HG02943 (cell line): Measurements from ENCODE around the gene RRBP1.

Experiments used
- ATAC-seq: cut with Tn5 transposase; IDR thresholded peaks from one replicate; pipeline ENCODE4 v1.9.1; 2021; ENCODE audit warnings: mild to moderate bottlenecking, low read depth, moderate library complexity; ENCODE audit not compliant: unreplicated experiment

The RRBP1 gene

GRCh38 chr20:17651129-17651759 lies 30.8 kb downstream of the RRBP1 start:
- ATAC-seq = no peak

DNA sequence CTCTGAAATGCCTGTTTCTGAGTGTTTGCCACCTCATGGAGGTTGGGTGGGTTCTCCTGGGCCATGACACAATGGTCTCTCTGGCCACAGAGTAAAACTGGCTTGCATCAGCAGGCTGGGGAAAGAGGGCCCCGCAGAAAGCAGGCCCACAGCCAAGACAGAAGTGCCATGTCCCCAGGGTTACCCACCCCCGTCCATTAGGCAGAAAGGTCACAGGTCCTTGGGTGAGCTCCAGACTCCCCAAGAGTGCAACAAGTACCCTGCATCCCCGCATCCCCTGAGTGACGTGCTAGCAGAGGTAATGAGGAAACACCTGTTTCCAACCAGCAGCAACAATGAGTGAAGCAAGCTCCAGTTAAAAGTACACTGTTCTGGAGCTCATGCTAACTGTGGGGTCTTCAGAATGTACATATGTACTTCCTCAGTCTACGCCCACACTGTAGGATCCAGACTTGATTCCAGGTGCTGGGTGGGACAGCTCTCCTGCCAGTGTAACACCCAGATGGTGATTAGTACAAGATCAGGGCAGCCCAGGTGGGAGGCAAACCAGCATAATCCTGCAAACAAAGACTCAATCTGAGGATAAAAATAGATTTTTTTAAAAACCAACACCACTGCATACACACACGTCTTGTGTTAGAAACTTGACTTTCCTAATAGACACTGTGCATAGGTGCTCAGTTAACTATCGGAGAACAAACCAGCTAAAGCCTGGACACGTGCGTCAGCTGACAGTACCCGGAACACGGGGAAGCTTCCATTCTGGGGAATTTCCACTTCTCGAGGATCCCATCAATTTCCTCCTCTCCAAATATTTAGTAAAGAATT lies 31.5 kb downstream of the RRBP1 start:
- ATAC-seq = no peak

DNA sequence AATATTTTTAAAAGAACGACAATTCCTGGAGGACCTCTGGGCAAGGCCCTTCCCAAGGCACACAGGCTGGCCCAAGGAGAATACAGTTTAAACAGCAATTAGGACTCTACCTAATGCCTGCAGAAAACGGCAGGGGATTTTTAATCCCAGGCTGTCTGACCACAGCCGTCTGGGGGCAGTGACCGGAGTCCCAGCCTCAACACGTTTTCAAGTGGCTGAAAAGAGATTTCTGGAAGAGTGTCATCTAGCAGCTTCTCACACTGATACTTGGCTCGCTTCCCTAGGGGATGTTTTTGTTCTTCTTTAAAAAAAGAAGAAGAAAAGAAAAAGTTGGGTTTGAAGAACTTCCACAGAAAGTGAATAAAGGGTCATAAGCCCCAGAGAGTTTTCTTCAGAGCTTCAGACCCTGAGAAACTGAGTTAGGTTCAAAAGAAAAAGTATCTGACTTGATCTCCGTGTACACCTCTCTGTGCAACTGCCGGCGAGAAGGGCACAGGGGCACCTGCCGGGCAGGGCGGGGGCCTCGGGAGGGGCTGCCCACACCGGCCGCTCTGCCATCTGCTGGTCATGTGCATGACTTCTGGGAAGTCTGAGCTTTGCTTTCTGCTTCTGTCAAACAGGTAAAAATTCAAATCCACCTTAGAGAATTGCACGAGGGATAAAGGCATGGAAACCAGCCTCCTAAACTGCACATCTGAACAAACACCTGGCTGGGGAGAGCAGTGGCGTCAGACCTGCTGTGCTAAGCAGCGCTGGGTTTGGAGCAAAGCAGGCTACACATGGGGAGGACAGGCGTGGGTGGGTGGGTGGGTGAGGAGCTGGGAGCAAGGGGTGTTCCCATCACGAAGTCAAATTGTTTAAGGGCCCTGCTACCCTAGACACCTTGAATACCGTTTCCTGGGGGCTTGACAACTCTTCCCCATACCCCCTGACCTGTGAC lies 33.0 kb downstream of the RRBP1 start:
- ATAC-seq = no peak

GRCh38 chr20:17648315-17648646 lies 33.8 kb downstream of the RRBP1 start:
- ATAC-seq = no peak

- no peak for ATAC-seq
These were observed 34.4 kb downstream of the RRBP1 start for GRCh38 chr20:17647391-17648314.

DNA sequence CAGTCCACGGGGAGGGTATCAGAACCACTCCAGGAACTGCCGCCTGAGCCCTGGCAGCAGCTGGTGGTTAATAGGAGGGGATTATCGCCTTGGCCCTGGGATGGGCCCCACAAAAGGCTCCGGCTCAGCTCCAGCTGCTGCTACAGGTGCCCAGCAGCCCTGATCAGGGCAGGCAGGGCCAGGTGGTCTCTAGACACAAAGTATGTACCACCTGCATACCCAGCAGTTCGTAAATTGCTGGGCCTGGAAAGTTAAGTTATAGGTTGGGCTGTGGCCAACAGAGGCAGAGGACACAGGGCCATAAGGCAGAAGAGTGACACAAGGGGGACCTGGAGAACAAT lies 35.1 kb downstream of the RRBP1 start:
- no peak for ATAC-seq

GRCh38 chr20:17646209-17646960 lies 35.7 kb downstream of the RRBP1 start:
- no peak for ATAC-seq

- ATAC-seq = no peak
These were observed 36.4 kb downstream of the RRBP1 start for GRCh38 chr20:17645546-17646208.

- no peak for ATAC-seq
These were observed 37.0 kb downstream of the RRBP1 start for GRCh38 chr20:17645010-17645409.

DNA sequence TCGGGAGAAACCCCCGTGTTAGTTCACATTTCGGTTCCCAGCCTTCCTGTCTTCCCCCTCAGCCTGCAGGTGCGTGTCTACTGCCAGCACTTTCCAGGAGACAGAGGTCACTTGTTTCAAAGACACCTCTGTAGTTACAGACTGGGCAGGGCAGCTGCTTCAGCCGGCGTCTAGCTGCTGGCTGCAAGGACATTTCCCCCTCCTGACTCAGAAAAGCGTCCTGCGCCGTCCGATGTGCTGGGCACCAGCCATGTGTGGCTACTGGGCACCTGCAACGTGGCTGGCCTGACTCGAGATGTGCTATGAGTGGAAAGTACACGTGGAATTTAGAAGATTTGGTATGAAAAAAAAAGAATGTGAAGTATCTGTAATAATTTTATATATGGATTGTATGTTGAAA lies 37.6 kb downstream of the RRBP1 start:
- ATAC-seq = no peak

GRCh38 chr20:17643531-17644188 lies 38.4 kb downstream of the RRBP1 start:
- ATAC-seq = no peak

- no peak for ATAC-seq
These were observed 39.4 kb downstream of the RRBP1 start for GRCh38 chr20:17642404-17643269.

DNA sequence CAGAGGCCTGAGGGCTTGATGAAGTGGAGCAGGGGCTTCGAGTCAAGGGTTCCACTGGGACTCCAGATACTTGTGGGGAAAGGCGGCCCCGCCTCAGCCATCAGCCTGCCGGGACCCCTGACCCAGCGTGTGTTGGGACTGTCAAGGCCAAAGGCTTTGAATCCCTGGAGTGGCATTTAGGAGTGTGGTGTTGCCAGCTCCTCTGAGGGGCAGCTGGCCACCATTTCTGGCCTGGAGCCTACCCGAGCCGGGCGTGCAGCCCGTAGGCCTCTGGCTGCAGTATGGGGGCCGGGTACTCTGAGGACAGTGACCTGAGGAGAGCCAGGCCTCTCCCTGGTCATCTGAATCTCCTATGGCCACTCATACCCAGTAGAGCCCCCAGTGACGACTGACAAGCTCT lies 40.0 kb downstream of the RRBP1 start:
- no peak for ATAC-seq

GRCh38 chr20:17641520-17641964 lies 40.5 kb downstream of the RRBP1 start:
- ATAC-seq = no peak

GRCh38 chr20:17640875-17641378 lies 41.1 kb downstream of the RRBP1 start:
- no peak for ATAC-seq

DNA sequence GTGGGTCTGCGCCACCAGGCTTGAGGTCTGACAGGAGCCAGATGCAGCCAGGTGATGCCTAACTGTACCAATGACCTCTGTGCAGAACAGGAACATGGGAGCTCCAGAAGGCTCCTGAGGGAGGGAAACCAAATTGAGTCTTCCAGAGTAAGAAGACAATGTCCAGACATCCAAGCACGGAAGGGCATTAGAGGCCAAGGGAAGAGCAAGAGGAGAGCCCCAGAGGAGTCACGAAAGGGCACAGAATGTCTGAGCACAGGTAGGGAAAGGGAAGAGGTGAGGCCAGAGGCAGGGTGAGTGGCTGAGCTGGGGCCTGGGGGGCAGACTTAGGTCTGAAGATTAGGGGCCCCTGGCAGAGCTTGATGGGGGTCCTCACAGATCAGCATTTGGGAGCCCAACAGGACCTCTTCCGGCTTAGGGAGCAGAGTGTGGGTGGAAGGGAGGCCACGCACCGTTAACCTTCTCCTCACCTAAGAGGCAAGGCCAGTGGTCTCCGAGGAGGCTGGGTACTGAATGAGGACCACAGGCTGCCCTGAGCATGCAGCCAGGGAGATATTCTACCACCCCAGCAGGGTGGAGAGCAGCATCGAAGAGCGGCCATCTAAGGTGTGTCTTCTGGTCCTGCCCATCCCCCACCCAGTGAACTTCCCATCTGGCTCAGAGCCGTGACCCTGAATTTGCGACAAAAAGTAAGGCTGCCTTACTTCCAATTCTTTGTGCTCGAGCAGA lies 41.7 kb downstream of the RRBP1 start:
- no peak for ATAC-seq
